HepG2 (cell line): ENCODE measurements around the gene IGF2BP3.

ENCODE experiments used
- CTCF ChIP-seq: sonication (generic); formaldehyde crosslinking; IDR thresholded peaks from 2 replicates; pipeline ENCODE4 v1.5.0; 2020; ENCODE audit warnings: mild to moderate bottlenecking, missing genetic modification reagents, moderate library complexity
- RBM22 ChIP-seq: fragments of 200-400 bp; formaldehyde crosslinking; optimal IDR thresholded peaks from 2 replicates; pipeline ENCODE3; 2017; ENCODE audit warnings: mild to moderate bottlenecking, low read length, moderate library complexity
- SMC3 ChIP-seq: IDR thresholded peaks from 2 replicates; pipeline ENCODE4 v1.6.1; 2011; ENCODE audit warnings: low read length, improper control_type of control experiment
- ZFAT ChIP-seq: sonication (generic); formaldehyde crosslinking; conservative IDR thresholded peaks from 2 replicates; pipeline ENCODE4 v1.8.1; 2023; ENCODE audit warnings: missing genetic modification reagents, inconsistent platforms
- ZNF230 ChIP-seq: sonication (generic); formaldehyde crosslinking; IDR thresholded peaks from 2 replicates; pipeline ENCODE4 v1.4.0; 2020; ENCODE audit warnings: mild to moderate bottlenecking, missing genetic modification reagents
- ZNF567 ChIP-seq: sonication (generic); formaldehyde crosslinking; IDR thresholded peaks from 2 replicates; pipeline ENCODE4 v1.8.1; 2023; ENCODE audit warnings: mild to moderate bottlenecking, missing genetic modification reagents, borderline replicate concordance
- ZNF670 ChIP-seq: sonication (generic); formaldehyde crosslinking; IDR thresholded peaks from 2 replicates; pipeline ENCODE4 v1.8.0; 2022; ENCODE audit warnings: mild to moderate bottlenecking, missing genetic modification reagents, borderline replicate concordance

- TF ChIP-seq ZNF230 = no peak
- no peak for TF ChIP-seq CTCF (CRISPR knock-in tag)
- no peak for TF ChIP-seq RBM22
- peak; percentile 87 for TF ChIP-seq ZNF670 (CRISPR knock-in tag)
- TF ChIP-seq ZNF567 (CRISPR knock-in tag) = no peak
- TF ChIP-seq ZFAT = no peak
- peak; percentile 2; the same call in 1 of the 2 replicates for TF ChIP-seq SMC3
These were observed 175.5 kb downstream of the IGF2BP3 start for GRCh38 chr7:23294549-23295400.
